ENCODE data around the gene SLC22A17. TPM values are rescaled to one million over a fixed set of nuclear protein-coding genes. Genes with fewer than 3 reads are reported as not detected.

SLC22A17 gene
- total RNA-seq, 1 experiment from 2014 or later: 5.9 TPM

GRCh38 chr14:23346693-23347405, 5.8 kb downstream of the SLC22A17 start:
- ChIA-PET POLR2A (no interaction called here), CTCF (interaction anchor here (2.0 kb wide), 1 partner anchor 14 kb away, joined by 8 read pairs; no protein-coding TSS in a partner anchor), RAD21 (ENCODE audit: low non-redundant PET in 1 of 2, low total read pairs in 2 of 2, uncharacterized antibody in 2 of 2, unreplicated experiment in 2 of 2) (no interaction called here)
- Histone ChIP-seq H3K27ac (ENCODE audit: low read depth, low read length) (no peak overlapping the region), H3K36me3 (ENCODE audit: control insufficient read depth in 1 of 2, insufficient read depth in 2 of 2, low read length in 2 of 2) (no peaks in the 10 kb centered on the region), H3K9me3 (ENCODE audit: control insufficient read depth in 1 of 2, insufficient read depth in 1 of 2, low read depth in 1 of 2, low read length in 2 of 2) (no peaks in the 10 kb centered on the region), H3K79me2 (ENCODE audit: insufficient read depth, low read length) (no peaks in the 10 kb centered on the region), H4K20me1 (ENCODE audit: insufficient read depth) (no peaks in the 10 kb centered on the region), H3K4me2 (ENCODE audit: low read length) (no peak overlapping the region), H3K4me3 (replicated peaks in 1 of 2; ENCODE audit: low read depth in 1 of 2, low read length in 2 of 2) (no peak overlapping the region), H3K9ac (ENCODE audit: low read length) (no peak overlapping the region), H3K27me3 (ENCODE audit: insufficient read depth, low read length) (no peaks in the 10 kb centered on the region), H3K9me2 (ENCODE audit: insufficient read depth) (no peaks in the 10 kb centered on the region), H2AFZ (ENCODE audit: low read depth, low read length, poor library complexity, severe bottlenecking) (no peak overlapping the region), H3K4me1 (ENCODE audit: control insufficient read depth in 1 of 2, insufficient read depth in 2 of 2, low read length in 2 of 2) (no peaks in the 10 kb centered on the region)
- TF ChIP-seq ZBTB33 (IDR thresholded peaks at IDR 0.05; ENCODE audit: extremely low read depth, insufficient replicate concordance, low read length): no peak
- TF ChIP-seq CEBPB (IDR thresholded peaks at IDR 0.05; ENCODE audit: low read depth): no peak
- no peak for TF ChIP-seq SRF (IDR thresholded peaks at IDR 0.05; ENCODE audit: low read depth)
- TF ChIP-seq EZH2 (IDR thresholded peaks at IDR 0.05): no peak
- no peak for TF ChIP-seq JUND (IDR thresholded peaks at IDR 0.05)
- TF ChIP-seq ZNF274 (IDR thresholded peaks at IDR 0.05; ENCODE audit: low read depth, low read length): no peak
- TF ChIP-seq ATF3 (IDR thresholded peaks at IDR 0.05): no peak
- no peak for TF ChIP-seq REST (IDR thresholded peaks at IDR 0.05; ENCODE audit: low read depth)
- TF ChIP-seq TCF7L2 (IDR thresholded peaks at IDR 0.05; ENCODE audit: borderline replicate concordance, extremely low read depth, insufficient read depth, insufficient read length): no peak
- no peak for TF ChIP-seq EGR1 (IDR thresholded peaks at IDR 0.05; ENCODE audit: low read depth)
- TF ChIP-seq EZH2phosphoT487 (IDR thresholded peaks at IDR 0.05; ENCODE audit: borderline replicate concordance): no peak
- no peak for TF ChIP-seq CBX3 (IDR thresholded peaks at IDR 0.05; ENCODE audit: low read depth)
- no peak for TF ChIP-seq ZFX (IDR thresholded peaks at IDR 0.05)
- TF ChIP-seq RAD21 (IDR thresholded peaks at IDR 0.05; ENCODE audit: low read depth): no peak
- DNase-seq (ENCODE audit: low read depth, low spot score): no peak
- BruUV-seq (replicated peaks): no TSS peak
- no peak for ATAC-seq
- intact Hi-C loops (cut with micrococcal nuclease): no loop called here
